HG03139 (cell line): ENCODE measurements around the gene SCIN.
"Not testable (repeated sequence)": the region's sequence is repeated elsewhere in the genome, so short reads cannot be mapped to it uniquely, and the experiment has no call there.

Experiments
- ATAC-seq: cut with Tn5 transposase; IDR thresholded peaks from one replicate; pipeline ENCODE4 v1.9.1; 2021; ENCODE audit not compliant: unreplicated experiment

The SCIN gene

GRCh38 chr7:12570534-12571461 is at the start of gene SCIN:
SCIN (plus strand) TSS chr7:12570720; CDS start chr7:12570787, 67 bp downstream.
- ATAC-seq, result peak; percentile 32

- peak; percentile 52 for ATAC-seq
These were observed 45.6 kb upstream of the SCIN start for GRCh38 chr7:12524794-12525386.

GRCh38 chr7:12526693-12527092 is 43.8 kb upstream of the SCIN start:
- not testable (repeated sequence) for ATAC-seq

- not testable (repeated sequence) for ATAC-seq
These were observed 42.9 kb upstream of the SCIN start for GRCh38 chr7:12527670-12528069.

GRCh38 chr7:12529971-12530710 is 40.4 kb upstream of the SCIN start:
- ATAC-seq, result no peak

GRCh38 chr7:12531784-12532183 is 38.7 kb upstream of the SCIN start:
- ATAC-seq, result no peak

- no peak for ATAC-seq
These were observed 36.5 kb upstream of the SCIN start for GRCh38 chr7:12534046-12534445.

- no peak for ATAC-seq
These were observed 30.8 kb upstream of the SCIN start for GRCh38 chr7:12539681-12540080.

GRCh38 chr7:12540850-12541249 is 29.7 kb upstream of the SCIN start:
- no peak for ATAC-seq

GRCh38 chr7:12543586-12543985 is 26.9 kb upstream of the SCIN start:
- ATAC-seq, result no peak

- no peak for ATAC-seq
These were observed 21.4 kb upstream of the SCIN start for GRCh38 chr7:12549106-12549505.

GRCh38 chr7:12550956-12551355 is 19.6 kb upstream of the SCIN start:
- no peak for ATAC-seq

- no peak for ATAC-seq
These were observed 17.6 kb upstream of the SCIN start for GRCh38 chr7:12552876-12553275.

- ATAC-seq, result no peak
These were observed 17.1 kb upstream of the SCIN start for GRCh38 chr7:12553416-12553815.

GRCh38 chr7:12554351-12554750 is 16.2 kb upstream of the SCIN start:
- no peak for ATAC-seq

GRCh38 chr7:12554872-12555271 is 15.6 kb upstream of the SCIN start:
- no peak for ATAC-seq

GRCh38 chr7:12555695-12556094 is 14.8 kb upstream of the SCIN start:
- not testable (repeated sequence) for ATAC-seq

GRCh38 chr7:12556139-12556792 is 14.3 kb upstream of the SCIN start:
- ATAC-seq, result not testable (repeated sequence)

- ATAC-seq, result no peak
These were observed 13.2 kb upstream of the SCIN start for GRCh38 chr7:12557282-12557681.

- no peak for ATAC-seq
These were observed 5.3 kb upstream of the SCIN start for GRCh38 chr7:12564996-12565764.
